Panc1 (cell line): Measurements from ENCODE around the gene TWF1. TPM values are rescaled to one million over a fixed set of nuclear protein-coding genes. Genes with fewer than 3 reads are reported as not detected.

ENCODE experiments used
- ATAC-seq: fragments of 200-7000 bp; cut with Tn5 transposase; 2 replicates; pipeline ENCODE4 v1.9.1; 2020; ENCODE audit warnings: mild to moderate bottlenecking, moderate library complexity
- BruUV-seq: library from RNA; stranded (reverse); fragments of 400-500 nt; replicated peaks from 2 replicates; lab custom pipeline; 2021; lab: Mats Ljungman, UMichigan
- CTCF ChIA-PET: fragments of 300-600 bp; sonication (Branson Sonifier 250); formaldehyde crosslinking; loops from one replicate; lab custom pipeline; 2022; ENCODE audit warnings: antibody characterized with exemption; lab: Charles Lee
- POLR2A ChIA-PET: fragments of 300-600 bp; sonication (Branson Sonifier 250); formaldehyde crosslinking; loops from one replicate; lab custom pipeline; 2022; ENCODE audit warnings: antibody characterized with exemption; lab: Charles Lee
- DNase-seq: peaks from one replicate; pipeline ENCODE4 v3.0.0-alpha.2; 2010; ENCODE audit warnings: low read depth, low spot score
- H3K27ac ChIP-seq: 2 replicates; pipeline ENCODE4 v1.5.1; 2011; ENCODE audit warnings: mild to moderate bottlenecking, low read length, inconsistent platforms
- H3K27me3 ChIP-seq: fragments of 200-500 bp; sonication (Bioruptor generic); 2 replicates; pipeline ENCODE4 v1.6.0; 2014; ENCODE audit warnings: low read length, inconsistent platforms; ENCODE audit not compliant: control insufficient read depth, insufficient read depth
- H3K36me3 ChIP-seq: fragments of 200-500 bp; sonication (Bioruptor generic); 2 replicates; pipeline ENCODE4 v1.5.1; 2014; ENCODE audit warnings: inconsistent platforms, mild to moderate bottlenecking, low read length, moderate library complexity; ENCODE audit not compliant: control insufficient read depth, insufficient read depth
- H3K4me1 ChIP-seq: 2 replicates; pipeline ENCODE4 v1.5.1; 2011; ENCODE audit warnings: inconsistent platforms, mild to moderate bottlenecking, low read length, moderate library complexity; ENCODE audit not compliant: control insufficient read depth, insufficient read depth
- H3K4me3 ChIP-seq, 2 experiments: 2 replicates each; pipeline ENCODE4 v1.5.1; 2011 to 2012; ENCODE audit warnings: low read depth in 2 of 2, low read length in 2 of 2, mild to moderate bottlenecking in 2 of 2, inconsistent platforms in 1 of 2, moderate library complexity in 1 of 2
- H3K9me3 ChIP-seq: fragments of 200-500 bp; sonication (Bioruptor generic); 2 replicates; pipeline ENCODE4 v1.5.1; 2014; ENCODE audit warnings: low read depth, mild to moderate bottlenecking, inconsistent platforms, low read length, moderate library complexity; ENCODE audit not compliant: control insufficient read depth, insufficient read depth
- POLR2AphosphoS5 ChIP-seq: IDR thresholded peaks from 2 replicates; pipeline ENCODE4 v1.6.1; 2012; ENCODE audit warnings: mild to moderate bottlenecking, low read depth, low read length, moderate library complexity
- SIN3A ChIP-seq: IDR thresholded peaks from 2 replicates; pipeline ENCODE4 v1.6.1; 2012; ENCODE audit warnings: low read depth, mild to moderate bottlenecking, low read length, moderate library complexity, borderline replicate concordance; ENCODE audit not compliant: insufficient read depth
- TCF7L2 ChIP-seq: IDR thresholded peaks from 2 replicates; pipeline ENCODE4 v1.6.1; 2011; ENCODE audit warnings: mild to moderate bottlenecking, low read depth, low read length, inconsistent platforms
- in situ Hi-C: cut with HindIII; loops from 2 replicates; pipeline ENCODE4 v1.10.0; 2016; ENCODE audit warnings: low sequenced_read_pairs, low pct_unique_long_range_greater_than_20kb
- intact Hi-C: fragments of 100-400 bp; cut with micrococcal nuclease; formaldehyde crosslinking; loops from one replicate; pipeline ENCODE4 v1.10.0; 2022; ENCODE audit not compliant: unreplicated experiment
- total RNA-seq: library from RNA; stranded (reverse); gene quantifications from one replicate; pipeline ENCODE4 v1.2.1, GENCODE V29; 2021; ENCODE audit not compliant: unreplicated experiment
- TF ChIP-seq, protein P1 (sequence below), 2 experiments: IDR thresholded peaks; 2 replicates each; pipeline ENCODE4 v1.6.1; 2011 to 2012; ENCODE audit warnings: low read depth in 2 of 2, control low read depth in 1 of 2, low read length in 1 of 2, mild to moderate bottlenecking in 1 of 2, moderate library complexity in 1 of 2; ENCODE audit not compliant: insufficient read depth in 1 of 2
- TF ChIP-seq, protein P2 (sequence below): fragments of 450-650 bp; IDR thresholded peaks from 2 replicates; pipeline ENCODE4 v1.5.1; 2017; ENCODE audit warnings: mild to moderate bottlenecking

Gene TWF1
- total RNA-seq, 1 experiment from 2014 or later, result 103 TPM

DNA sequence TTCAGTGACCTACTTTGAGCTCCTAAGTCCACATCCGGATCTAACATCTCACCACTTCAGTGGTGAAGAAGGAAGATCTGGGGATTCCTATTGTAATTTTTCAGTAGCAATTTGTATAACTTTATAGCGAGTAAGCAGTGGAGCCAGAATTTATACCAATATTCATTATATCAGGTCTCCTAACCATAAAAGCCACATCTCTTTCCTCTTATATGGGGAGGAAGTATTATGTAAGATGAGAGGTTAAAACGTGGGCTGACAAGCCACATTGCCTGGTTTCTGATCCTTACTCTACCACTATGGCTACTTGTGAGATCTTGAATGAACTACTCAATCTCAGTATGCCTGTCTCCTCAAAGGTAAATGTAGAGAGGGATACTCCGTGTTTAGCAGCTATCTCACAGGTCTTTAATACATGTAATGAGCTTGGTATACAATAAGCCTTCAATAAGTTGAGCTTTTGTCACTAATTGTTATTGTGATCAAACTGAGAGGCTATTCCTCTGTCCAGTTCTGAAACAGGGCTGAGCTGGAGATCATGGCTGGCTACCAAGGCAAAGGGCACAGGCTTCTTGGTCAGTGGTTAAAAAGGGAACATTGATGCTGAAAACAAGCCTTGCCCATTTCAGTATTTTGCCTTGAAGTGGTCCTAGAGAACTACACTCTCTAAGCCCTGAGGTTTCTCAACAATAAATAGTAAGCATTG, 26.5 kb upstream of the TWF1 start:
- POLR2A ChIA-PET, result no interaction called here
- Histone ChIP-seq H3K4me1 (0 out of 2 replicates have a peak, but pooled peaks cover 6% of the 10 kb centered on the region), H3K27me3 (no peaks in the 10 kb centered on the region), H3K27ac (no peak overlapping the region), H3K4me3 (no peak overlapping the region), H3K36me3 (no peaks in the 10 kb centered on the region), H3K9me3 (no peaks in the 10 kb centered on the region)
- ATAC-seq (no peak), DNase-seq (no peak)
- BruUV-seq, result no TSS peak
- TF ChIP-seq SIN3A, result no peak
- in situ Hi-C loops (no loop called here), intact Hi-C loops (no loop called here)
- CTCF ChIA-PET, result no interaction called here

DNA sequence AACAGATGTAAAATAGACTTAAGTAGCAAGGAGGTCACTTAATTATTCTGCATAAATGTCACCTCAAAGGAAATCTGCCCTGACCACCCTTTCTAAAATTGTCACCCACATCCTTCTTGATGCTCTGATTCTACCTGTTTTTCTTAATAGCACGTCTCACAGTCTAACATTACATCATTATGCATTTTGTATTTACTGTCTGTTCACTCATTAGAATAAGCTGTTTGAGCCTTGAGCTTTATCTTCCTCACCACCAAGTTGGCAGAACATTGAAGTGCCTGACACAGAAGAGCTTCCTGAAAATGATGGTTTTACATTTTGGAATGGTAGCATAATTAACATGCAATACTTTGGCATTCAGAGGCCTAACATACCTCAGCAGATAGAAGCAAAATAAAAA, 21.0 kb upstream of the TWF1 start:
- H3K27ac ChIP-seq, result no peak overlapping the region
- no peak overlapping the region for H3K4me3 ChIP-seq
- BruUV-seq, result no TSS peak
- no peak for DNase-seq
- no peak for ATAC-seq
- H3K27me3 ChIP-seq, result no peaks in the 10 kb centered on the region
- no peak for TF ChIP-seq TCF7L2
- TF ChIP-seq, protein P1, sequence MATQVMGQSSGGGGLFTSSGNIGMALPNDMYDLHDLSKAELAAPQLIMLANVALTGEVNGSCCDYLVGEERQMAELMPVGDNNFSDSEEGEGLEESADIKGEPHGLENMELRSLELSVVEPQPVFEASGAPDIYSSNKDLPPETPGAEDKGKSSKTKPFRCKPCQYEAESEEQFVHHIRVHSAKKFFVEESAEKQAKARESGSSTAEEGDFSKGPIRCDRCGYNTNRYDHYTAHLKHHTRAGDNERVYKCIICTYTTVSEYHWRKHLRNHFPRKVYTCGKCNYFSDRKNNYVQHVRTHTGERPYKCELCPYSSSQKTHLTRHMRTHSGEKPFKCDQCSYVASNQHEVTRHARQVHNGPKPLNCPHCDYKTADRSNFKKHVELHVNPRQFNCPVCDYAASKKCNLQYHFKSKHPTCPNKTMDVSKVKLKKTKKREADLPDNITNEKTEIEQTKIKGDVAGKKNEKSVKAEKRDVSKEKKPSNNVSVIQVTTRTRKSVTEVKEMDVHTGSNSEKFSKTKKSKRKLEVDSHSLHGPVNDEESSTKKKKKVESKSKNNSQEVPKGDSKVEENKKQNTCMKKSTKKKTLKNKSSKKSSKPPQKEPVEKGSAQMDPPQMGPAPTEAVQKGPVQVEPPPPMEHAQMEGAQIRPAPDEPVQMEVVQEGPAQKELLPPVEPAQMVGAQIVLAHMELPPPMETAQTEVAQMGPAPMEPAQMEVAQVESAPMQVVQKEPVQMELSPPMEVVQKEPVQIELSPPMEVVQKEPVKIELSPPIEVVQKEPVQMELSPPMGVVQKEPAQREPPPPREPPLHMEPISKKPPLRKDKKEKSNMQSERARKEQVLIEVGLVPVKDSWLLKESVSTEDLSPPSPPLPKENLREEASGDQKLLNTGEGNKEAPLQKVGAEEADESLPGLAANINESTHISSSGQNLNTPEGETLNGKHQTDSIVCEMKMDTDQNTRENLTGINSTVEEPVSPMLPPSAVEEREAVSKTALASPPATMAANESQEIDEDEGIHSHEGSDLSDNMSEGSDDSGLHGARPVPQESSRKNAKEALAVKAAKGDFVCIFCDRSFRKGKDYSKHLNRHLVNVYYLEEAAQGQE (IDR thresholded peaks at IDR 0.05; ENCODE audit: insufficient read depth in 1 of 2, low read depth in 2 of 2, low read length in 1 of 2), result no peak
- TF ChIP-seq, protein P2, sequence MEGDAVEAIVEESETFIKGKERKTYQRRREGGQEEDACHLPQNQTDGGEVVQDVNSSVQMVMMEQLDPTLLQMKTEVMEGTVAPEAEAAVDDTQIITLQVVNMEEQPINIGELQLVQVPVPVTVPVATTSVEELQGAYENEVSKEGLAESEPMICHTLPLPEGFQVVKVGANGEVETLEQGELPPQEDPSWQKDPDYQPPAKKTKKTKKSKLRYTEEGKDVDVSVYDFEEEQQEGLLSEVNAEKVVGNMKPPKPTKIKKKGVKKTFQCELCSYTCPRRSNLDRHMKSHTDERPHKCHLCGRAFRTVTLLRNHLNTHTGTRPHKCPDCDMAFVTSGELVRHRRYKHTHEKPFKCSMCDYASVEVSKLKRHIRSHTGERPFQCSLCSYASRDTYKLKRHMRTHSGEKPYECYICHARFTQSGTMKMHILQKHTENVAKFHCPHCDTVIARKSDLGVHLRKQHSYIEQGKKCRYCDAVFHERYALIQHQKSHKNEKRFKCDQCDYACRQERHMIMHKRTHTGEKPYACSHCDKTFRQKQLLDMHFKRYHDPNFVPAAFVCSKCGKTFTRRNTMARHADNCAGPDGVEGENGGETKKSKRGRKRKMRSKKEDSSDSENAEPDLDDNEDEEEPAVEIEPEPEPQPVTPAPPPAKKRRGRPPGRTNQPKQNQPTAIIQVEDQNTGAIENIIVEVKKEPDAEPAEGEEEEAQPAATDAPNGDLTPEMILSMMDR, result no peak
- TF ChIP-seq POLR2AphosphoS5, result no peak
- no peak for TF ChIP-seq SIN3A
- intact Hi-C loops, result no loop called here
- H3K9me3 ChIP-seq, result no peaks in the 10 kb centered on the region
- no peaks in the 10 kb centered on the region for H3K36me3 ChIP-seq
- ChIA-PET POLR2A (no interaction called here), CTCF (no interaction called here)
- H3K4me1 ChIP-seq, result no peaks in the 10 kb centered on the region
- in situ Hi-C loops, result no loop called here

DNA sequence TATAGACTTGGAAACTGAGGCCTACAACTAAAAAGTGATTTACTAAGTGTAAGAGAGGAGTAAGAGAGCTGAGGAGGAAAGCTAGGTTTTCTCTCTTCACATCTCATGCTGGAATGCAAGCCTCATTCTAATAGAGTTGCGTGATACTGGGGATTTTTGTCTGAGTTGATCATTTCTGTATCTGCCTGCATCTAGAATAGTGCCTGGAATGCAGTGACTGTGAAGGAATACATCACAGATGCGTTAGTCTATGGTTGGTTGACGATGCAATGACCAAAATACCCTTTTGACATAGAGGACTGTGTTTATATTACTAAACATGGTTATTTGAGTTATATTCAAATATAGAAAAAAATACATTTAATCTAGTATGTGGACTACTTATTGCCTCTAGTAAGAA, 20.6 kb upstream of the TWF1 start:
- no peak for DNase-seq
- Histone ChIP-seq H3K27me3 (no peaks in the 10 kb centered on the region), H3K4me1 (no peaks in the 10 kb centered on the region), H3K9me3 (no peaks in the 10 kb centered on the region), H3K4me3 (no peak overlapping the region), H3K36me3 (no peaks in the 10 kb centered on the region), H3K27ac (no peak overlapping the region)
- ChIA-PET CTCF (no interaction called here), POLR2A (no interaction called here)
- TF ChIP-seq, protein P2, result no peak
- no peak for TF ChIP-seq SIN3A
- TF ChIP-seq TCF7L2, result no peak
- no peak for TF ChIP-seq POLR2AphosphoS5
- TF ChIP-seq, protein P1 (IDR thresholded peaks at IDR 0.05; ENCODE audit: insufficient read depth in 1 of 2, low read depth in 2 of 2, low read length in 1 of 2), result no peak
- intact Hi-C loops, result no loop called here
- BruUV-seq, result no TSS peak
- no peak for ATAC-seq
- in situ Hi-C loops, result no loop called here
